ENCODE results near the gene ARGFX.

The ARGFX gene

DNA sequence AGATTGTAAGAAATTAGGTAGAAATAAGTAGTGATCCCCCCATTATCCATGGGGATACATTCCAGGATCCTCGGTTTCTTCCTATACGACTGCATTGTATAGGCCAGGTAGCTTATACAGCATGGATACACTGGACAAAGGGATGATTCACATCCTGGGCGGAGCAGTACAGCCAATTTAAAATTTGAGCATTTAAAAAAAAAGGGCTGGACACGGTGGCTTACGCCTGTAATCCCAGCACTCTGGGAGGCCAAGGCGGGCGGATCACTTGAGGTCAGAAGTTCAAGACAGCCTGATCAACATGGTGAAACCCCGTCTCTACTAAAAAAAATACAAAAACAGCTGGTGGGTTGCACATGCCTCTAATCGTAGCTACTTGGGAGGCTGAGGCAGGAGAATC lies 976 bp upstream of the ARGFX start:
- Histone ChIP-seq H3K27ac (ENCODE audit: low read depth, low read length) (no peak overlapping the region), H3K36me3 (ENCODE audit: control insufficient read depth, low read length) (no peaks in the 10 kb centered on the region), H3K27me3 (ENCODE audit: control insufficient read depth, low read length) (no peaks in the 10 kb centered on the region), H3K4me1 (ENCODE audit: control insufficient read depth, low read length) (no peaks in the 10 kb centered on the region), H3K4me2 (ENCODE audit: low read length) (no peak overlapping the region), H4K20me1 (ENCODE audit: control insufficient read depth, insufficient read depth, low read depth, low read length) (no peaks in the 10 kb centered on the region), H3F3A (ENCODE audit: control insufficient read depth, insufficient read depth) (no peaks in the 10 kb centered on the region), H3K9me2 (replicated peaks; ENCODE audit: control insufficient read depth, low read length) (no peaks in the 10 kb centered on the region), H3K9me3 (ENCODE audit: control insufficient read depth, insufficient read depth, low read length) (no peaks in the 10 kb centered on the region), H3K4me3 (ENCODE audit: low read length) (no peak overlapping the region), H3K79me2 (ENCODE audit: control insufficient read depth, low read length) (no peaks in the 10 kb centered on the region)
- TF ChIP-seq EZH2phosphoT487 (IDR thresholded peaks at IDR 0.05; ENCODE audit: borderline replicate concordance, low read length) = no peak
- TF ChIP-seq, protein P1, sequence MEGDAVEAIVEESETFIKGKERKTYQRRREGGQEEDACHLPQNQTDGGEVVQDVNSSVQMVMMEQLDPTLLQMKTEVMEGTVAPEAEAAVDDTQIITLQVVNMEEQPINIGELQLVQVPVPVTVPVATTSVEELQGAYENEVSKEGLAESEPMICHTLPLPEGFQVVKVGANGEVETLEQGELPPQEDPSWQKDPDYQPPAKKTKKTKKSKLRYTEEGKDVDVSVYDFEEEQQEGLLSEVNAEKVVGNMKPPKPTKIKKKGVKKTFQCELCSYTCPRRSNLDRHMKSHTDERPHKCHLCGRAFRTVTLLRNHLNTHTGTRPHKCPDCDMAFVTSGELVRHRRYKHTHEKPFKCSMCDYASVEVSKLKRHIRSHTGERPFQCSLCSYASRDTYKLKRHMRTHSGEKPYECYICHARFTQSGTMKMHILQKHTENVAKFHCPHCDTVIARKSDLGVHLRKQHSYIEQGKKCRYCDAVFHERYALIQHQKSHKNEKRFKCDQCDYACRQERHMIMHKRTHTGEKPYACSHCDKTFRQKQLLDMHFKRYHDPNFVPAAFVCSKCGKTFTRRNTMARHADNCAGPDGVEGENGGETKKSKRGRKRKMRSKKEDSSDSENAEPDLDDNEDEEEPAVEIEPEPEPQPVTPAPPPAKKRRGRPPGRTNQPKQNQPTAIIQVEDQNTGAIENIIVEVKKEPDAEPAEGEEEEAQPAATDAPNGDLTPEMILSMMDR (IDR thresholded peaks at IDR 0.05; ENCODE audit: low read depth, low read length, poor library complexity, severe bottlenecking) = no peak

GRCh38 chr3:121574449-121574848 lies 6.7 kb downstream of the ARGFX start:
- H4K20me1 ChIP-seq (ENCODE audit: control insufficient read depth, insufficient read depth, low read depth, low read length) = no peaks in the 10 kb centered on the region
- no peaks in the 10 kb centered on the region for H3K4me1 ChIP-seq (ENCODE audit: control insufficient read depth, low read length)
- no peak overlapping the region for H3K27ac ChIP-seq (ENCODE audit: low read depth, low read length)
- H3K4me2 ChIP-seq (ENCODE audit: low read length) = no peak overlapping the region
- no peaks in the 10 kb centered on the region for H3K9me2 ChIP-seq (replicated peaks; ENCODE audit: control insufficient read depth, low read length)
- no peaks in the 10 kb centered on the region for H3K27me3 ChIP-seq (ENCODE audit: control insufficient read depth, low read length)
- H3F3A ChIP-seq (ENCODE audit: control insufficient read depth, insufficient read depth) = no peaks in the 10 kb centered on the region
- TF ChIP-seq EZH2phosphoT487 (IDR thresholded peaks at IDR 0.05; ENCODE audit: borderline replicate concordance, low read length) = no peak
- TF ChIP-seq, protein P1 (IDR thresholded peaks at IDR 0.05; ENCODE audit: low read depth, low read length, poor library complexity, severe bottlenecking) = no peak
- H3K4me3 ChIP-seq (ENCODE audit: low read length) = no peak overlapping the region
- no peaks in the 10 kb centered on the region for H3K79me2 ChIP-seq (ENCODE audit: control insufficient read depth, low read length)
- H3K9me3 ChIP-seq (ENCODE audit: control insufficient read depth, insufficient read depth, low read length) = no peaks in the 10 kb centered on the region
- no peaks in the 10 kb centered on the region for H3K36me3 ChIP-seq (ENCODE audit: control insufficient read depth, low read length)

DNA sequence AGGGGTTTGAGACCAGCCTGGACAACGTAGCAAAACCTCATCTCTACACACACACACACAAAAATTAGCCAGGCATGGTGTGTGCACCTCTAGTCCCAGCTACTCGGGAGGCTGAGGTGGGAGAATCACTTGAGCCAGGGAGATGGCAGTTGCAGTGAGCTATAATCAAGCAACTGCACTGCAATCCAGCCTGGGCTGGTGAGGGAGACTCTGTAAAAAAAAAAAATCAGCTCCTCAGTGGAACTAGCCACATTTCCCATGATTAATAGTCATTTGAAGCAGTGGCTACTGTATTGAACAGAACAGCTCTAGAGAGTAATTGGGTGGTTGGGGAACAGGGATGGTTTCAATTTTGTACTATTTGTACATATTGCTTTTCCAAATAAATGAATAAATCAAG lies 13.9 kb downstream of the ARGFX start:
- Histone ChIP-seq H3K9me2 (replicated peaks; ENCODE audit: control insufficient read depth, low read length) (no peaks in the 10 kb centered on the region), H3K27ac (ENCODE audit: low read depth, low read length) (no peak overlapping the region), H3K36me3 (ENCODE audit: control insufficient read depth, low read length) (no peaks in the 10 kb centered on the region), H3K4me2 (ENCODE audit: low read length) (no peak overlapping the region), H4K20me1 (ENCODE audit: control insufficient read depth, insufficient read depth, low read depth, low read length) (no peaks in the 10 kb centered on the region), H3K27me3 (ENCODE audit: control insufficient read depth, low read length) (peaks cover 11% of the 10 kb centered on the region), H3K4me1 (ENCODE audit: control insufficient read depth, low read length) (no peaks in the 10 kb centered on the region), H3F3A (ENCODE audit: control insufficient read depth, insufficient read depth) (no peaks in the 10 kb centered on the region), H3K4me3 (ENCODE audit: low read length) (no peak overlapping the region), H3K9me3 (ENCODE audit: control insufficient read depth, insufficient read depth, low read length) (no peaks in the 10 kb centered on the region), H3K79me2 (ENCODE audit: control insufficient read depth, low read length) (no peaks in the 10 kb centered on the region)
- TF ChIP-seq, protein P1 (IDR thresholded peaks at IDR 0.05; ENCODE audit: low read depth, low read length, poor library complexity, severe bottlenecking) = no peak

GRCh38 chr3:121584418-121584817 lies 16.7 kb downstream of the ARGFX start:
- Histone ChIP-seq H3K9me3 (ENCODE audit: control insufficient read depth, insufficient read depth, low read length) (no peaks in the 10 kb centered on the region), H3K79me2 (ENCODE audit: control insufficient read depth, low read length) (no peaks in the 10 kb centered on the region), H3K4me2 (ENCODE audit: low read length) (no peak overlapping the region), H3K4me1 (ENCODE audit: control insufficient read depth, low read length) (no peaks in the 10 kb centered on the region), H3K27me3 (ENCODE audit: control insufficient read depth, low read length) (peaks cover 11% of the 10 kb centered on the region), H3K36me3 (ENCODE audit: control insufficient read depth, low read length) (no peaks in the 10 kb centered on the region), H4K20me1 (ENCODE audit: control insufficient read depth, insufficient read depth, low read depth, low read length) (no peaks in the 10 kb centered on the region), H3K4me3 (ENCODE audit: low read length) (no peak overlapping the region), H3F3A (ENCODE audit: control insufficient read depth, insufficient read depth) (no peaks in the 10 kb centered on the region), H3K9me2 (replicated peaks; ENCODE audit: control insufficient read depth, low read length) (no peaks in the 10 kb centered on the region), H3K27ac (ENCODE audit: low read depth, low read length) (no peak overlapping the region)
- TF ChIP-seq, protein P1 (IDR thresholded peaks at IDR 0.05; ENCODE audit: low read depth, low read length, poor library complexity, severe bottlenecking) = no peak
- no peak for TF ChIP-seq EZH2phosphoT487 (IDR thresholded peaks at IDR 0.05; ENCODE audit: borderline replicate concordance, low read length)
